ENCODE measurements around the gene CRYBA1. TPM values are rescaled to one million over a fixed set of nuclear protein-coding genes. Genes with fewer than 3 reads are reported as not detected.
A peak's percentile ranks its signal among the peaks of the same experiment; 100 is the strongest.

CRYBA1 gene
- total RNA-seq, 1 donor from 2014 or later = not detected

- no peak overlapping the region for H3K4me3 ChIP-seq (ENCODE audit: low read depth, low read length)
- TF ChIP-seq CTCF (conservative IDR thresholded peaks at IDR 0.05; ENCODE audit: low read depth, low read length) = no peak
- DNase-seq (ENCODE audit: low read depth) = no peak
These were observed 32.9 kb downstream of the CRYBA1 start for GRCh38 chr17:29279397-29280070.

GRCh38 chr17:29283496-29283895, 36.8 kb downstream of the CRYBA1 start:
- H3K4me3 ChIP-seq (ENCODE audit: low read depth, low read length) = no peak overlapping the region
- no peak for DNase-seq (ENCODE audit: low read depth)
- no peak for TF ChIP-seq CTCF (conservative IDR thresholded peaks at IDR 0.05; ENCODE audit: low read depth, low read length)

GRCh38 chr17:29283961-29284360, 37.3 kb downstream of the CRYBA1 start:
- no peak overlapping the region for H3K4me3 ChIP-seq (ENCODE audit: low read depth, low read length)
- no peak for TF ChIP-seq CTCF (conservative IDR thresholded peaks at IDR 0.05; ENCODE audit: low read depth, low read length)
- DNase-seq (ENCODE audit: low read depth) = no peak

- DNase-seq (ENCODE audit: low read depth) = no peak
- no peak for TF ChIP-seq CTCF (conservative IDR thresholded peaks at IDR 0.05; ENCODE audit: low read depth, low read length)
- H3K4me3 ChIP-seq (ENCODE audit: low read depth, low read length) = peak overlapping the region; percentile 97
These were observed 43.2 kb downstream of the CRYBA1 start for GRCh38 chr17:29289852-29290251.

- peak overlapping the region; percentile 97 for H3K4me3 ChIP-seq (ENCODE audit: low read depth, low read length)
- peak; percentile 67 for TF ChIP-seq CTCF (conservative IDR thresholded peaks at IDR 0.05; ENCODE audit: low read depth, low read length)
- no peak for DNase-seq (ENCODE audit: low read depth)
These were observed 44.6 kb downstream of the CRYBA1 start for GRCh38 chr17:29291163-29291752.

GRCh38 chr17:29292071-29292991, 45.7 kb downstream of the CRYBA1 start:
- peak overlapping the region; percentile 97 for H3K4me3 ChIP-seq (ENCODE audit: low read depth, low read length)
- DNase-seq (ENCODE audit: low read depth) = no peak
- TF ChIP-seq CTCF (conservative IDR thresholded peaks at IDR 0.05; ENCODE audit: low read depth, low read length) = no peak
